ENCODE data around the gene SOAT2.
A peak's percentile ranks its signal among the peaks of the same experiment; 100 is the strongest.

The SOAT2 gene, protein sequence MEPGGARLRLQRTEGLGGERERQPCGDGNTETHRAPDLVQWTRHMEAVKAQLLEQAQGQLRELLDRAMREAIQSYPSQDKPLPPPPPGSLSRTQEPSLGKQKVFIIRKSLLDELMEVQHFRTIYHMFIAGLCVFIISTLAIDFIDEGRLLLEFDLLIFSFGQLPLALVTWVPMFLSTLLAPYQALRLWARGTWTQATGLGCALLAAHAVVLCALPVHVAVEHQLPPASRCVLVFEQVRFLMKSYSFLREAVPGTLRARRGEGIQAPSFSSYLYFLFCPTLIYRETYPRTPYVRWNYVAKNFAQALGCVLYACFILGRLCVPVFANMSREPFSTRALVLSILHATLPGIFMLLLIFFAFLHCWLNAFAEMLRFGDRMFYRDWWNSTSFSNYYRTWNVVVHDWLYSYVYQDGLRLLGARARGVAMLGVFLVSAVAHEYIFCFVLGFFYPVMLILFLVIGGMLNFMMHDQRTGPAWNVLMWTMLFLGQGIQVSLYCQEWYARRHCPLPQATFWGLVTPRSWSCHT

GRCh38 chr12:53102883-53103807, at the start of gene SOAT2:
Gene SOAT2 (plus strand): TSS chr12:53103486. CDS start chr12:53103578, 92 bp downstream.
- DNase-seq: peak; percentile 13

DNA sequence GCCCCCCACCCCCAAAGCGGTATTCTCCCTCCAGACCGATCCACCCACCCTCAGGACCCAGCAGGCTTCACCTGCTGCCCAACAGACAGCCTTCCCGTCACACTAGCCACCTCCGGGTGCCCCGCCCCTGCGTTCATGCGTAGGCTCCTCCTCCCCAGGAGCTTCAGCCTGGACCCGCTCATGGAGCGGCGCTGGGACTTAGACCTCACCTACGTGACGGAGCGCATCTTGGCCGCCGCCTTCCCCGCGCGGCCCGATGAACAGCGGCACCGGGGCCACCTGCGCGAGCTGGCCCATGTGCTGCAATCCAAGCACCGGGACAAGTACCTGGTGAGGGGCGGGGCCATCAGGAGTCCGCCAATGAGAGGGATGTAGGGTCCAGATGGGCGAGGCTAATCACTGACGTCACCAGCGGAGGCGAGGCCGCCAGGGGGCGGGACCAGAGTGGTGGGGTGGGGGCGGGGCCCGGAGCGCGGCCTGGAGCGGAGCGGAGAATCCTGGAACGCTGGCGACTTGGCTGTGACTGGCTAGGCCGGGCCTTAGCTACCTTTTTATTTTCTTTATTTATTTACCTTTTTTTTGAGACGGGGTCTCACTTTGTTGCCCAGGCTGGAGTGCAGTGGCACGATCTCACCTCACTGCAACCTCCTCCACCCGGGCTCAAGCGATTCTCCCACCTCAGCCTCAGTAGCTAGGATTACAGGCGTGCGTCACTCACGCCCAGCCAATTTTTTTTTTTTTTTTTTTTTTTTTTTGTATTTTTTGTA, 49.0 kb upstream of the SOAT2 start:
- DNase-seq: peak; percentile 92

DNA sequence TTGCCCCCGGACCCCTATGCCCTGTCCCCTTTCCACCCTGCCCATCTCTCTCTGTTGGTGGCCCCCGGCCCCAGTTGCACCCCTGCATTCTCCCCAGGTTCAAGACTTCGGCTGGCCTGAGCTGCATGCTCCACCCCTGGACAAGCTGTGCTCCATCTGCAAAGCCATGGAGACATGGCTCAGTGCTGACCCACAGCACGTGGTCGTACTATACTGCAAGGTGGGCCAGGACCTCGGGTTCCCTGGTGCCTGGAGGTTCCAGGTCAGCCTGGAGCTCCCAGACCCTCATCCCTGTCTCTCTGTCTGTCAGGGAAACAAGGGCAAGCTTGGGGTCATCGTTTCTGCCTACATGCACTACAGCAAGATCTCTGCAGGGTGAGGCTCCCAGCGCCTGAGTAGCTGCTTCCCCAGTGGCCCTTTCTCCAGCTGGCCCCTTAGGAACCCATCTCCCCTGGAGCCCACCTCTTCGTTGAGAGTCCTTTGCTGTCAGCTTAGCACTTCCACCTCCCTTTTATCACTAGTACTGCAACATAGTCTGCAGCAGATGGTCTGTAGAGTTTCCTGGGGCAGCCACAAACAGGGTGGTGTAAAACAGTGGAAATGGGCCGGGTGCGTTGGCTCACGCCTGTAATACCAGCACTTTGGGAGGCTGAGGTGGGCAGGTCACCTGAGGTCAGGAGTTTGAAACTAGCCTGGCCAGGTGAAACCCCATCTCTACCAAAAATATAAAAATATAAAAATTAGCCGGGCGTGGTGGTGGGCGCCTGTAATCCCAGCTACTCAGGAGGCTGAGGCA, 47.6 kb upstream of the SOAT2 start:
- DNase-seq: no peak

DNA sequence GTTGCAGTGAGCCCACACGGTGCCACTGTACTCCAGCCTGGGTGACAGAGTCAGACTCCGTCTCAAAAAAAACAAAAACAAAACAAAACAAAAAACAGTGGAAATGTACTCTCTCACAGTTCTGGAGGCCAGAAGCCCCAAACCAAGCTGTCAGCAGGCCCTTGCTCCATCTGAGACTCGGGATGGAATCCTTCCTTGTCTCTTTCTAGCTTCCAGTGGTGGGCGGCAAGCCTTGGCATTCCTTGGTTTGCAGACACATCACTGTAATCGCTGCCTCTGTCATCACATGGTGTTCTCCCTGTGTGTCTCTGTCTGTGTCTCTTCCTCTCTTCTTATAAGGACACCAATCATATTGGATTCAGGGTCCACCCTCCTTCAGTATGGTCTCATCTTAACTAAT, 47.0 kb upstream of the SOAT2 start:
- DNase-seq: no peak

GRCh38 chr12:53056901-53057300, 46.4 kb upstream of the SOAT2 start:
- DNase-seq: no peak

GRCh38 chr12:53057816-53058500, 45.3 kb upstream of the SOAT2 start:
- DNase-seq: no peak

GRCh38 chr12:53058674-53059433, 44.4 kb upstream of the SOAT2 start:
- no peak for DNase-seq

- DNase-seq: no peak
Measured at GRCh38 chr12:53059434-53060063, 43.7 kb upstream of the SOAT2 start.

DNA sequence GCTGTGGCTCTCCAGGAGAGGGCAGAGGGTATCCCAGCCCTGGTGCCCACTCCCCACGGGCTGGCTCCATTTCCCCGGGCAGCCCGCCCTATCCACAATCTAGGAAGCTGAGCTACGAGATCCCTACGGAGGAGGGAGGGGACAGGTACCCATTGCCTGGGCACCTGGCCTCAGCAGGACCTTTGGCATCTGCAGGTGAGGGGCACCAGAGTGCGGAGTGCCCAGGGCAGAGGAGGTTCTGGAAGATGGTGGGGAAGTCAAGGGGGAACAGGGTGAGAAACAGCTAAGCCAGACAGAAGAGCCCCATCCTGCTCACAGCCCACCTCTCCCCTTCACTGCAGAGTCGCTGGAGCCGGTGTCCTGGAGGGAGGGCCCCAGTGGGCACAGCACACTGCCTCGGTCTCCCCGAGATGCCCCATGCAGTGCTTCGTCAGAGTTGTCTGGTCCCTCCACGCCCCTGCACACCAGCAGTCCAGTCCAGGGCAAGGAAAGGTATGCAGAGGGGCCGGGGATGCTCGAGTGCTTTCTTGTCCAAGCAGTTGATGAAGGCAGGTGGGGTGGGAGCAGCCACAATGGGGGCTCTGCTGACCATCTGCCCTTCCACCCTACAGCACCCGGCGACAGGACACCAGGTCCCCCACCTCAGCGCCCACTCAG, 43.1 kb upstream of the SOAT2 start:
- DNase-seq: no peak

- no peak for DNase-seq
Measured at GRCh38 chr12:53060721-53061276, 42.5 kb upstream of the SOAT2 start.

DNA sequence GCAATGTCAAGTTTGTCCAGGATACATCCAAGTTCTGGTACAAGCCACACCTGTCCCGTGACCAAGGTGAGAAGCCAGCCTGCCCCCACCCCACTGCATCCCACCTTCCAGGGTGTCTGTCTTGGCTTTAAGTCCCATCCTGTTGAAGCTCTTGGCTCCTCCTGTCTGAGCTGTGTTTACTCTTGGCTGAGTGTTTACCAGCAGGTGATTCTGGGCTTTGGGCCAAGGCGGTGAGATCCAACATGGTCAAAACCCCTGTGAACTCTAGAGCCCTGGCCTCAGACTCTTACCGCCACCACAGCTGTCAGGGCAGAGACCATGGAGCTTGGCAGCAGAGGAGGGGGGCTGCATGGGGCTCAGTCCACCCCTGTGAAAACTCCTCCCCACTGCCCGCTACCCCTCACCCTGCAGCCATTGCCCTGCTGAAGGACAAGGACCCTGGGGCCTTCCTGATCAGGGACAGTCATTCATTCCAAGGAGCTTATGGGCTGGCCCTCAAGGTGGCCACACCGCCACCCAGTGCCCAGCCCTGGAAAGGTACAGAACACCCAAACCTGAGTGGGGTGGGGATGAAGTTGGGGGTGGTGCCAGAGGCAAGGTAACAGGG, 41.8 kb upstream of the SOAT2 start:
- no peak for DNase-seq

DNA sequence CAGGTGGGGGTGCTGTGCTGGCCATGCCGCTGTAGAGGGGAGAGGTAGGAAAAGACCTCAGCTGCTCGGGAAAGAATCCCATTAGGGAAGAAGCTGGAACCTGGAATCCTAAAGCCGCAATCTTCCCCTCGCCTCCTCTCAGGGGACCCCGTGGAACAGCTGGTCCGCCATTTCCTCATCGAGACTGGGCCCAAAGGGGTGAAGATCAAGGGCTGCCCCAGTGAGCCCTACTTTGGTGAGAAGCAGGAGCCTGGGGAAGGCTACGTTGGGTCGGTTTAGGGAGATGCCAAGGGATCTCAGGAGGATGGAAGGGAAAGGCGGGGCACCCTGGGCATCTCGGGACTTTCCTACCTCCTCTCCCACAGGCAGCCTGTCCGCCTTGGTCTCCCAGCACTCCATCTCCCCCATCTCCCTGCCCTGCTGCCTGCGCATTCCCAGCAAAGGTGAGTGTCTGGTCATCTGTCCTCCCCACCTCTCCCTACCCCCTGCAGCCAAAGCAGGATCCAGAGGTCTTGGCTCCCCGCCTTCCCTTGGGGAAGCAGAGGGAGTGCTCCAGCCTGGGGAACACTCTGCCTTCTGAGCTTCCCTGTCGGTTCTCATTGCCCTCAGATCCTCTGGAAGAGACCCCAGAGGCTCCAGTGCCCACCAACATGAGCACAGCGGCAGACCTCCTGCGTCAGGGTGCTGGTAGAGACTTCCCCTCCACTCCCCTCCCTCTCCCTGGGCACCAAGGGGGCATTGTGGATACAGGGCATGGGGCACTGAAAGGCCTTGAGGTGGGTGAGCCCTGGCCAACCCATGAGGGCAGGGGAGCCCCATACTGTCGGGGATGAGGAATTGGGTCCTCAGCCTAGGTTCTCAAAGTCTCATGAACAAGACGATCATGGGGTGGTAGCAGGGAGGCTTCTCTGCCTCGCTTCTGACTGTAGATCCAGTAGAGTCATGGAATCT, 41.0 kb upstream of the SOAT2 start:
- no peak for DNase-seq

- DNase-seq: no peak
Measured at GRCh38 chr12:53062977-53063707, 40.1 kb upstream of the SOAT2 start.

DNA sequence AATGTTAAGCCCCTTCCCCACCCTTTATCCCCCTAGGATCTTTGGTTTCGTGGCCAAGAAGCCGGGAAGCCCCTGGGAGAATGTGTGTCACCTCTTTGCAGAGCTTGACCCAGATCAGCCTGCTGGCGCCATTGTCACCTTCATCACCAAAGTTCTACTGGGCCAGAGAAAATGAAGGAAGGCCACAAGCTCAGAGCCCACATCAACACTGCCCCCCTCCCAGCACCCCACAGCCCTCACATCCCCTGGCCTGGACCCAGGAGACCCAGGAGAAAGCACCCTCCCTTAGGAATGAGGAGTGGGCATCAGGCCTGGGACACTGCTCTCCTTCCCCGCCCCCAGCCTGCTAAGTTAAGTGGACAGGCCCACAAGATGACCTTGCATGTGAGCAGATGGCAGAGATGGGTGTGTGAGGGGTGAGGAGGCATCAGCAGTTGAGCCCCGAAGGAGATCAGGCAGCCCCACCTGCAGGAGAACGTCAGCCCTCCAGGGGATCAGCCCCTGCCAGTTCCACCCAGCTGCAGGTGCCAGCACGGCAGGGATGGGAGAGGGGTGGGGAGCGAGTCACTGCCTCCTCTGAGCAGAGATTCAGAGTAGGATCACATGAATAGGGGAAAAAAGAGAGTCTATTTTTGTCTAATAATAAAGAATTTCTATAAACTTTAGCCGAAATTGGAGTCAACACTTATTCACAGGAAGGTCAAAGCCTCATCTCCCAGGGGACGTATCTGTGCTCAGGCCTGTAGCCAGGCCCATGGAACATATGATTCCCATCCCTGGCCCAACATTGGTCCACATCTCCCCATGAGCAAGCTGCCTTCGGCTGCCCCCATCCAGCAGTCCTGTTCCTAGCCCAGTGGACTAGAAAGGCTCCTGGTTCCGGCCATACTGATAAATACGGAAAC, 39.3 kb upstream of the SOAT2 start:
- DNase-seq: no peak

GRCh38 chr12:53064613-53065436, 38.5 kb upstream of the SOAT2 start:
- DNase-seq: no peak
